GM18907 (cell line): ENCODE measurements around the gene NUSAP1.
"Not testable (repeated sequence)": the region's sequence is repeated elsewhere in the genome, so short reads cannot be mapped to it uniquely, and the experiment has no call there.

ENCODE experiments used
- ATAC-seq: cut with Tn5 transposase; IDR thresholded peaks from one replicate; pipeline ENCODE4 v1.9.1; 2021; ENCODE audit warnings: mild to moderate bottlenecking, moderate library complexity; ENCODE audit not compliant: unreplicated experiment

The NUSAP1 gene

GRCh38 chr15:41331833-41332193, 868 bp upstream of the NUSAP1 start:
- ATAC-seq: no peak

- ATAC-seq: peak; percentile 27
Measured at GRCh38 chr15:41333026-41333562, 413 bp downstream of the NUSAP1 start.

- ATAC-seq: no peak
Measured at GRCh38 chr15:41334293-41335120, 1.8 kb downstream of the NUSAP1 start.

- ATAC-seq: no peak
Measured at GRCh38 chr15:41336549-41336948, 3.9 kb downstream of the NUSAP1 start.

- ATAC-seq: no peak
Measured at GRCh38 chr15:41337047-41337446, 4.4 kb downstream of the NUSAP1 start.

DNA sequence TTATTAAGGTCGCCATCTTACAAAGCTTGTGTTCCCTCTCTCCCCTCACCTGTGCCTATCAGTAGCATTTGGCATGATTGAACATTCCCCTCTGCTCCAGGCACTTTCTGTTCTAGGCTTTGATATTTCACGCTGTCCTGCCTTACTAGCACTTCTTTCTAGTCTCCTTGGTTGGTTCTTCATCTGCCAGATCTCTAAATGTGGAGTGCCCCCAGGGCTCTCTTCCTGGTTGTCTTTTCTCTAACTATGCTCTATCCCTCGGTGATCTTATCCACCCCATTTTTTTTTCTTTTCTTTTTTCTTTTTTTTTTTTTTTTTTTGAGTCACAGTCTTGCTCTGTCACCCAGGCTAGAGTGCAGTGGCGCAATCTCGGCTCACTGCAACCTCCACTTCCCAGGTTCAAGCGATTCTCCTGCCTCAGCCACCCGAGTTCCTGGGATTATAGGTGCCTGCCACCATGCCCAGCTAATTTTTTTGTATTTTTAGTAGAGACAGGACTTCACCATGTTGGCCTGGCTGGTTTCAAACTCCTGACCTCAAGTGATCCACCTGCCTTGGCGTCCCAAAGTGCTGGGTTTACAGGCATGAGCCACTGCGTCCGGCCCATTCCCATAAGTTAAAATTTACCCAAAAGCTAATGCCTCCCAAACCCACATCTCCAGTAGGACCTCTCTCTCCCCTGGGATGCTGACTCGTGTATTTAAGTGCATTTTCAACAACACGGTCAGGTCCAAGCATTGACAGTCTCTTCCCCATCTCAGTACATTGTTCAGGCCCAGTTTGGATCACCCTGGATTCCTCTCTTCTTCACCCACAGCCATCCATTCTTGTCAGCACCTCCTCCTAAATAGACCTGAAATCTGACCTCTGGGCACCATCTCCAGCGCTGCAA, 5.2 kb downstream of the NUSAP1 start:
- ATAC-seq: no peak

DNA sequence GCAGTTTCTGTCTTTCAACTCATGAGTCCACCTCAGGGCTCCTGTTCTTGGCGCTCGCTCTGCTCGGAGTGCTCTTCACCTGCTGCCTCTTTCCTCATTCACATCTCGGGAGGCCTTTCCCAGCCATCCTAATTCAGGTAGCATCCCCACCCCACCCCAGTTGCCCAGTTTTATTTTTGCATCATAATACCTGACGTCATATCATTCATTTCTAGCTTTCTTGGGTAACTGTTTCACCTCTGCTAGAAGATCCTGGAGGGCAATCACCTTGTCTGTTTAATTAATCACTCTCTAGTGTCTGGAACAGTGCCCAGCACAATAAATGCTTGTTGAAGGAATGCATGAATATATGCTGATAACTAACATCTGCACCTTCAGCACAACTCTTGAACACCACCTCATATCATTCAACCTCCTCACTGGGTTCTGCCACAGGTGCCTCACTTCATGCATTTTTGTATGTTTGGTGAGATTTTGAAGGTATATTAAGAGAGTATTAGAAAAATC, 7.6 kb downstream of the NUSAP1 start:
- no peak for ATAC-seq

- no peak for ATAC-seq
Measured at GRCh38 chr15:41341519-41341918, 8.8 kb downstream of the NUSAP1 start.

DNA sequence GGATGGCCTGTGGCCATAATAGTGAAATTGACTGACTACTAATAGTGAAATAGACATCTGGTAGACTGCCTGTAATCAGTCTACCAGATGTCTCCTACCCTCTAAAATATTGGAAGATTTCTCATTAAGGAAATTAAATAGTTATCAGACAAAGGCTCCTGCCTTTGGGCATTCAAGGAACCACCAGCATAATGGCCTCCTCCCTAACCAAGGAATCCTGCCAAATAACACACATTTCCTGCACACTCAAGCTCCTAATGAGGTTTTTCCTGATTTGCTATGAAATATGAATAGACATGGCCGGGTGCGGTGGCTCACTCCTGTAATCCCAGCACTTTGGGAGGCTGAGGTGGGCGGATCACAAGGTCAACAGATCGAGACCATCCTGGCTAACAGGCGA, 14.6 kb downstream of the NUSAP1 start:
- no peak for ATAC-seq

DNA sequence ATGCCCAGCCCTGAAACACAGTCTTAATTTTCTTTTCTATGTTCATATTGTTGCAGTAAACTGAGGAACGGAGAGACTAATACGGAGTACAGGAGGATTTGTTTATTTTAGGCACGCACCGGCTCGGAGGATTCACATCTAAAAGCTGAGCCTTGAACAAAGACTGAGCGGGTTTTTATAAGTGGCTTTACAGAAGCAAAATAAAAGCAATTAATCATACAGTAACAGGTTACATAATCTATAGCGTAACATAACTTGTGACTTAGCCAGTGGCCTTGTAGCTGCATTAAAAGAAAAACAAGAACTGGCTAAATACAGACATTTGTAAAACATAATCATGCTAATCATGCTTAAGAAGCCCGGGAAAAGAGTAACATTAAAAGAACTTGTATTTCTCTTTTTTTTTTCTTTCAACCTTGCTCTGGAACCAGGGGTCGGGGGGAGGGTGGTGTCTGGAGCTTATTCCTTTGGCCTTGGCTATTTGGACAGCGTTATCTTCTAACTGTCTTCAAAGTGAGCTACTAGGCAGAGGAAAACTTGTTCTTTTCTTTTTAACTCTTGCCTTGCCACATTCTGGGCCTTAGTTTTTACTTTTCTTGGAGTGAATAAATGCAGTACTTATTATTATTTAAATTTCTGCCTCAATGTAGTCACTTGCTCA, 17.5 kb downstream of the NUSAP1 start:
- ATAC-seq: no peak

DNA sequence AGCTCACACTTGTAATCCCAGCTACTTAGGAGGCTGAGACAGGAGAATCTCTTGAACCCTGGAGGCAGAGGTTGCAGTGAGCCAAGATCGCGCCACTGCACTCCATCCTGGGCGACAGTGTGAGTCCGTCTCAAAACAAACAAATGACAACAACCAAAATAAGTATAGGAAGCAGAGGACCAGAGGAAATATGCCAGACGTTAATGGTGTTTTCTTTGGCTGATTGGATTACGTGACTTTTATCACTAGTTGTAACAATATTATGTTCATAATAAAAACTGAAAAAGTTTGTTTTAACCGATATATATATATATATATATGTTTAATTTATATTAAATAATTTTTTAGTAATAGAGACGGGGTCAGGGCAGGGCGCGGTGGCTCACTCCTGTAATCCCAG, 21.7 kb downstream of the NUSAP1 start:
- no peak for ATAC-seq

DNA sequence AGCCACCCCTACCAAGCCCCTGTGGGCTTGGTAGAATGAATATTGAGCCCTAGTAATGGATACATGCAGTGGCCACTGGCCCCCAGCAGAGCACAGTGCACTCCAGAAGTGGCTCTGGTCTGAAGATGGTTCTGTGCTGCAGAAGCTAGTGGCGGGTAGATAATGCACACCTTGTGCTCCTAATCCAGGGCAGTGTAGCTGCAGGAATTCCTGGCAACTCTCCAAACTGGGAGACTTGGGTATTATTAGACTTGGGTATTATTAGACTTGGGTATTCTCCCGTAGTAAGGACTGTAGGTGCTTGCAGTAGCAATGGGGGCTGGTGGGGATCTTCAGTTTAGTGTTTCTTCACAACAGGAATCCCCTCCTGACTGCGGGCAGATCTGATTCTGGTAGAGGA, 34.7 kb downstream of the NUSAP1 start:
- no peak for ATAC-seq

DNA sequence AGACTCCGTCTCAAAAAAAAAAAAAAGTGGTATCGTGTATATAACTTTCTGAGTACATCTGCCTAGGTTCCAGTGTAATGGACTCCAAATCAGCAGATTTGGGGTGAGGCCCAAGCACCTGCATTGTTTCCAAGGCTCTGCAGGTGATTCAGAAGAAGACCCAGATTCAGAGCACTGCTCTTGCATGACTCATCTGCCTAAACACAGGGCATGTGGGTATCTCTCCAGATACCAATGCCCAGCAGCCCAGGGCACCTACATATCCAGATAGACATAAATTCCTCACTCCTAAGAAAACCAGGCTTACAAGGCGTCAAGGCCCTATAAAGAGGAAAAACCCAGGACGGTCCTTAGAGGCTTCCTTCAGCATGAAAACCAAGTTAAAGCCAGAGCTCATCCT, 45.3 kb downstream of the NUSAP1 start:
- no peak for ATAC-seq

GRCh38 chr15:41383974-41384749, 51.5 kb downstream of the NUSAP1 start:
- not testable (repeated sequence) for ATAC-seq

DNA sequence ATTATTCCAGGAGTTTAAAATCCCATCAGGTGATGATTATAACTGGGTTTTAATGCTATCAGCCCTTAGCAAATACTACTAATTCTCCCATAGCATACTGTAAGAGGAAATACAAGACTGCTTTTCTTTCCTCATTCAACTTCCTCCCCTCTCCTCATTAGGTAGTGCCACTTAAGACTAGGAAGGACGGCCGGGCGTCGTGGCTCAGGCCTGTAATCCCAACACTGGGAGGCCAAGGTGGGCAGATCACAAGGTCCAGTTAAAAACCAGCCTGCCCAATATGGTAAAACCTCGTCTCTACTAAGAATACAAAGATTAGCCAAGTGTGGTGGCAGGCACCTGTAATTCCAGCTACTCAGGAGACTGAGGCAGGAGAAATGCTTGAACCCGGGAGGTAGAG, 55.0 kb downstream of the NUSAP1 start:
- ATAC-seq: no peak

- ATAC-seq: no peak
Measured at GRCh38 chr15:41392659-41393058, 60.0 kb downstream of the NUSAP1 start.

GRCh38 chr15:41394924-41395323, 62.2 kb downstream of the NUSAP1 start:
- no peak for ATAC-seq

GRCh38 chr15:41396111-41396510, 63.4 kb downstream of the NUSAP1 start:
- no peak for ATAC-seq

DNA sequence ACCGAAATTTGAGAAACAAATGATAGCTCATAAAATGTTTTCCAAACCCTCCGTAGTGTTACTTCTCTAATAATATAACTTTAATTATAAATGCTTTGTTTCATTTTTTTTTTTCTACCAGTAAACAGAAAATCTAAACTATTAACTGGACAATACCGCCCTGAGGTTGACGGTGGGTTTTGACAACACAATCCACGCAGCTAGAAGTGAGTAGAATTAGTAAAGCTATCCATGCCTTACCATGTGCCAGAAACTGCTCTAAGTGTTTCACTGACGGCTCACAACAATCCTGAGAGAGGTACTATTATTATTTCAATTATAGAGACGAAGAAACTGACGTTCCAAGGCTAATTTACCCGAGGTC, 69.2 kb downstream of the NUSAP1 start:
- no peak for ATAC-seq

DNA sequence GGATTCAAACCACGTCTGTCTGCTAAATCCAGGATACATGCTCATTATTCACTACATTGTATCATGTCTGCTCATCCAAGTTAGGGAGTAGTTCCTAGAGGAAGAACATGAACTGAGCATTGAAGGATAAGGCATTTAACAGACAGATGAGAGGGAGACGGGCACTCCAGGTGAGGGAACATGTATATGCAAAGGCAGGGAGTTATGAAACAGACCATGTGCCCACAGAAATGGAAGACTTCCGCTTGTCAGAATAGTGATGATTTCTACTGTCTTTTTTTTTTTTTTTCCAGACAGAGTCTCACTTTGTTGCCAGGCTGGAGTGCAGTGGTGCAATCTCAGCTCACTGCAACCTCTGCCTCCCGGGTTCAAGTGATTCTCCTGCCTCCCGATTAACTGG, 74.7 kb downstream of the NUSAP1 start:
- no peak for ATAC-seq
